Measurements from ENCODE around the gene GNAI1. TPM values are rescaled to one million over a fixed set of nuclear protein-coding genes. Genes with fewer than 3 reads are reported as not detected.

Gene GNAI1
- total RNA-seq, 1 donor from 2014 or later: 44.0 TPM

DNA sequence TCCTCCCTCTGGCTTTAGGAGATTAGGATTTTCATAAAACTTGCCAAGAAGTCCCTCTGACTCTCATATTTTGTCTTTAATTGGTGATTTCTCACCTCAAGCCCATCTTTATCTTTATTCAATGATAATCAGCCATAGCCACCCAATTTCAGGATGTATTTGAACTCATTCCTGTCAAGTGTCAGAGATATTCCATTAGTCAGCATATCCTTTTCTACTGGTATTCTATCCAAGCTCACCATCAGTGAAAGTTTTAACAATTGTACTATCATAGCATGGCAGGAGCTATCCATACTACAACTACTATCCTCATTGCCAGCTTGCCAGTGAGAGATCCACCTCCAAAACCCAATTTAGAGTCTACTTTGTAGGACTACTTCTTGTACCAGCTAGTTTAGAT, 114.6 kb downstream of the GNAI1 start:
- no peak for DNase-seq (ENCODE audit: low read depth)

DNA sequence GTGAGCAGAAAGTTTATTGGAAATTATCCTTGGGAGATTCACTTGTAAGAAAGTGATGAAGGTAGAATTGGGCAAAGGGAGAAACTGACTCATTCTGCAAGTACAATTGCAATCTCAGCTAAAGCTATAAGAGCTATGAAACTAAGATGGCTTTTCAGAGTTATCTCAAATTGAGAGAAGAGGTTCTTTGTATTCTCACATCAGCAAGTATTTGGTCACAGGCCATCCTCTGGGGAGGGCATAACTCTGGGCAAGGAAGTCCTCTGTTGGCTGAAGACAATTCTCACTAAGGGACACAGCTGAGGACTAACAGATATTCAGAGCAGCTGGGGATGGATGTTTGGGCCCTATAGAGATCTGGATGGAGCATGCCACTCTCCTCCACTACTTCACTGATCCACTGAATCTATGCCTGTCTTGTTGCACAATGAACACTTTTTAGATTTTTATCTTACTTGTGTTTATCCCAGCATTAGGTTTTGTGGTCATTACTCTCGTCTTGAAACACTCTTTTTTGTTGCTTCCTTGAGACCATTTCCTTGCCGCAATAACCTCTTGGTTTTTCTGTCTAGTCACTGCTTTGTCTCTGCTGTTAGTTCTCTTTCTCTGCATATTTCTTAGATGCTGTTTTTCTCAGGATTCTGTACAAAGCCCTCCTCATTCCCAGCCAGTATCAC, 115.1 kb downstream of the GNAI1 start:
- no peak for DNase-seq (ENCODE audit: low read depth)

DNA sequence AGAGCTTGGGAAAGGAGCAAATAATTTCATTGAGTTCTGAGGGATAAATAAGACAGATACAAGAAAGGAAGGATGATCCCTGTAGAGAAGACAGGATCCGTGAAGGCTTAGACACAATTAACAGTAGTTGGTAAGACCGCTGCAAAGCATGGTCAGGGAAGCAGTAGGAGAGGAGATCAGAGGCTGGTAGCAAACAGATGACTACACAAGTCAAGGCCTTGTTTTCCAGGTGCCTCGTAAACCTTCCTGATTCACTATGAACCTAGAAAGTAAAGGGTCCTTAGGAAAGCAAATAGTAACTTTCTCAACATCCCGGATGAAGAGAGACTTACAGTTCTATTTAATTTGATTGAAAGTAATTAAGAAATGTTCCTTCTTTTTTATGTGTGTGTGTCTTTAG, 118.6 kb downstream of the GNAI1 start:
- no peak for DNase-seq (ENCODE audit: low read depth)

DNA sequence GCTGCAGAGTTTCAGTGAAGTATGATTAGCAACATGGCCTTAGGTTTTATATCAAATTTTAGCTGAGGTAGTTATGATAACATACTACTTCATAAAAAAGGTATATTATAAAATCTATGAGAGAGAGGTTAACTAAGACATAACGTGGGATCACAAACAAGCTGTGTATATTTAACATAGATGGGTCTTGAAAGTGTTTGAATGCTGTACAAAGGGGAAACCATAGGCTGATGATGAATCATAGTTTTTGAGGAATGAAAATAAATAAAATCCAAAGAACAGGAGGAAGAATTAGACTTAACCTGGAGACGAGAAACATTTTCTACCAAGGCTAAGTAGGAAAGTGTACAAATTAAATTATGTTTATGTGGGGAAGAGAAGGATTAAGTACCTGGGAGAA, 119.0 kb downstream of the GNAI1 start:
- no peak for DNase-seq (ENCODE audit: low read depth)

DNA sequence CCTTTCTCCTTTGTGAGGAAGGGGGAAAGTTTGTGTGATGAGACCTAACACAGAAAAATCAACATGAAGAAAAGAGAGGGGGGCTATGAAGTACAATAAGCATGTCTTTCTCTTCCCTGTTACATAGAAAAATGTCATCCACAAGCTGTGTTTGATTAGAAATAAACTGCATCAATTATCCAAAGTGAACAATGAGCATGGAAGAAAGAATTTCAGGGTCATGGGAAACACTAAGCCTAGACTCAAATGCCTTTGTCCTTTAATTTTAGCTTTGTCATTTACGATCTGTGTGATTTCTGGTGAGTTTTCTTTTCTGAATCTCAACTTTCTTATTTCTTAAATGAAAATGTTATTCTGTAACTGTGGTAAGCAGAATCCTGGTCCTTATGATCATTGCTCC, 121.0 kb downstream of the GNAI1 start:
- no peak for DNase-seq (ENCODE audit: low read depth)

DNA sequence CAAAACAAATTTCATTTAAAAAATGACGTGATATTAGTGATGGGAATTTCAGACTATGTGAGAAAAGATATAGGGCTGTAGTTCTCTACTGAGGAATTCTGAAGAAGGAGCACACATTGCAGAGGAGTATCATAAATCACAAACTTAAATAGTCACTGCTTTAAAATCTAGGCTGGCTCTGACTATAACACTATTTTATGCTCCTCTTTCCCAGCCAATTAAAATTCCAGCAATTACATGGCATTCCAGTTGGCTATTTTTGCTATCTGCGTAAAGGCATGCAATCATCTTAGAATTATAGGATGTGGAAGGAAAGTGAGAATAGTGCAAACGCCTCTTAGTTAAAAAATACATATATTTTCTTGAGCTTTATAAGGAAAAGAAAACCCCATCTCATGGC, 123.1 kb downstream of the GNAI1 start:
- DNase-seq (ENCODE audit: low read depth): no peak

DNA sequence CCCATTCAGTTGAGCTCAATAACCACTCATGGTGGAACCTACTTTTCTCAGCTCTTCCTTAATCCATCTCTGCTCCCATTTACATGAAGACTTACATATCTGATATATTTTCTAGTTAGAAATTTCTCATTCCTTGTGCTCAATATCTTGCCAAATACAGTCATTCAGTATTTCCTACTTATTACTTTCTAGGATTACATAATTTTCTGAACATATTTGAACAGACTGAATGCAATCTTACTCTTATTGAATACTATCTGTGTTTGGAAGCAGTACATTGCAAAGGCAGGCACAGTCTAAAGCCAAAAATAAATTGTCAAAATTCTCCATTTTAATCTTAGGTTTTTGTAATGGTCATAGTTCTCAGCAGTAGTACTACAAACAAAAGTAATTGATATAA, 126.0 kb downstream of the GNAI1 start:
- DNase-seq (ENCODE audit: low read depth): no peak

DNA sequence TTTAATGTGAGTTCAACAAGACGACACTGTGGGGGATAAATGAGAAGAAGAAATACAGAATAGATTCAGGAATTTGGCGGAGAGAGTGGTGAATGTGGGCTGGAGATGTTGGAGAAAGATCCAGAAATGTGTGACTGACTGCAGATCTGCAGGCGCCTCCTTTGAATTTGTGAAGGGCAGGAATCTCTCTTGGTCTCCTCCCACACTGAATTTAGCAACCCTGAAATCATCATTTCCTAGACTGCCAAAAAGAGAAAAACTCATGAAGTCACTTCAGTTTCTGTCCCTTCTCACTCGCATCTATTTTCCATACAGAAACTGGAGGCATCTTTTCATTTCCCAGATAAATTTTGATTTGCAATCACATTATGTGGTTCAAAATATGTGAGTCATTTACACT, 128.7 kb downstream of the GNAI1 start:
- DNase-seq (ENCODE audit: low read depth): peak; percentile 28

DNA sequence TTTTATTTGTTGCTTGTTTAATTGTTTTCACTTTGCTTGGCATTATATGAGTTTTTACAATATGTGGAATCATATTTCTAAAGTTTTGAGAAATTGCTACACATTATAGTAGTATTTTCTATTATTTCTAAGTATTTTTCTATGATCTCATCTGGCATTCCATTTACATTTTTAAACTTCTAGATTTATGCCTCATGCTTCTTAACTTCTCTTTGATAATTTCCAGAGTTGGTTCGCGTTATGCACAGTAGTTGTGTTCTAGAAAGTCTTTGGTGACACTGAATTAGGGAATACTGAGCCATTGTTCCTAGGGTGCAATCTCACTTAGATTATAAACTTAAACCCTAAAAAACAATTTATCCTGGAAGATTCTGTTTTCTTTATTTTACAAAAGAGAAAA, 129.2 kb downstream of the GNAI1 start:
- no peak for DNase-seq (ENCODE audit: low read depth)

DNA sequence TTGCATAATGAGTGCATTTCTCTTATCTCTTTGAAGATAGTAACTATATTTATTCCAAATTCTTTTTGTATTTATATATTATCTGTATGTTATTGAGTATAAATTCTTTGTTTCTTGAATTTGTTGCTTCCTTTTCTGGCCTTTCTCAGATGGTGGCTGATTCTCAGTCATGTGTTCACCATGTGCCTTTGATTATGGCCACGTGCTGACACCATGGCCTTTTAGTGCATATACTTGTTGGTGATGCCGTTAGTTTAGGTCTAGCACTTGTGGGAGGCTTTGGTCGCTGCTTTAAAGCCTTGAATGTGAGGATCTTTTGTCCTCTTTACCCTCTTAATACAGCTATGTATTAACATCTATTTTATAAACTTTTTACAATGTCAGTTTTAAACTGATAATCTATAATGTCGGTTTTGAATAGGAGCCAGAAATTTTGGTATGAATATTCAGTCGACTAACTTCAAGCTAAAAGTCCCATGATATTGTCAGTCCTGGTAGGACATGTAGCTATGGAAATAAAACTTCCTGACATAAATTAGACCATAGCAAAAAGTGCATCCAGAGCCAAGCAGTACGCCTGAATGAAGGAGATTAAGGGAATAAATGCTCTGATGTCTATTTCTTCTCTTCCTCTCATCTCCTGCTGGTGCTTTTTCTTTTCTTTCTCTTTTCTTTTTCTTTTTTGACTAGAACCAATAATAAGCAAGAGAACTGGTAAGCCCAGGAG, 130.3 kb downstream of the GNAI1 start:
- no peak for DNase-seq (ENCODE audit: low read depth)

DNA sequence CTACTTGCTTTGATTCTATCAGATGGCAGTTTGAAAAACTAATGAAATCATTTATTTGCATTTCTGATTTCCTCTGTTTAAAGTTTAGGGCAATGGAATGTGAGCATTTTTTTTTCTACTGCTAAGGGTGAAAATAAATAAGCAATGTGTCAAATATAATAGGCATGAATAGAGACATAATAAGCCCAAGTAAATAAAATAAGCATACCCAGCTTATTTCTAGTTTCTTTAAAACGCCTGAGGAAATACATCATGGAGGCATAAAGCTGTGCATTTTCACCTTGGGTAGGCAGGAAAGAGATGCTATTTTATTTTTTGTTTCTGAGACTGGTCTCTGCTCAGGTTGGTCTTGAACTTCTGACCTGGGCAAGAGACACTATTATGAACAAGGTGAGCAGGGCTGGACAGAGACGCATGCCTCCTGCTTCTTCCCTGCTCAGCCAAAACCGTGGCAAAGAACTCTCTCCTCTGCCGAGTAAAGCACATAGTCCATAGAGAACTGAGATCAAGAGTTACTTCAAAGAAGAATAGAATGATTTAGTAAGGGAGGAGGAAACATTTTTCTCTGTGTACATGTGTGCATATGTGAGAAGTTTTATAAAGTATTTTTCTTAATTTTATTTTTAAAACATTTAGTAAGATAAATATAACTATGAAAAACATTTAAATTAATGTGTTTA, 138.1 kb downstream of the GNAI1 start:
- no peak for DNase-seq (ENCODE audit: low read depth)

DNA sequence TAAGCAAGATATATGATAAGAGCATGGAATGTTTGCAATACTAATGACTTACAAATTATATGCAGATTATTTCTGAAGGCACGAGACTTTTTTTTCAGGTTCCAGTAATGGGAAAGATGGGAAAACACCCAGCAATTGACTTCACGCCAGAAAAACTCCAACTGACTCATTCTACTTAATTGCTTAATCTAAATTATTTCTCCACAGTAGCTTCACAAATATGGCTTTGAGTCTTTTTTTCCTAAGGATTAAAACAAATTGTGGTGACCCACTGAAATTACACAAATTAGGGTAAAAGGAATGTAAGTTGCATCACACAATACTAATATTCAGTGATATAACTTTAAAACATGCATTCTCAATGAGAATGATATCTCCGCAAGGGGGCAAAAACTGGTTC, 138.7 kb downstream of the GNAI1 start:
- DNase-seq (ENCODE audit: low read depth): no peak

DNA sequence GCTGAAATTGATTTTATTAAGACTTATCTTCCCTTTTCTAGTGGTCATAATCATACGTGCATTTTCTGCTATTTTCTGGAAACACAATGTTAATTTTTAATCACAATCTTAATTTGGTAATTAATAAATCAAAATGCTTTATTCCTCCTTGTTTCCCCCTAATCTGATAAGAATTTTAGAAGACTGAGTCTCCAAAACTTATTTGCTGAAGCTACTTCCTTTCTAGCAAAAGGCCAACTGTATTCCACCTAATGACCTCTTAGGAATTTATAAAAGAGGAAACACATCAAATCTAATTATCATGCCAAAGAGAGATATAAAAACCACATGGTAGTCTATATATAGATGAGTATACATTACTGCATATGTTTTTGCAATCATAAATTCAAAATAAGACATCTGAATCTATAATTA, 140.6 kb downstream of the GNAI1 start:
- DNase-seq (ENCODE audit: low read depth): no peak

Measured in myocyte (in vitro differentiated cells).